GM19099 (cell line): Measurements from ENCODE around the gene CBLN3.
A peak's percentile ranks its signal among the peaks of the same experiment; 100 is the strongest.

Source experiments
- POLR2A ChIP-seq: IDR thresholded peaks from 3 replicates; pipeline ENCODE4 v1.6.1; 2011; ENCODE audit warnings: low read depth; ENCODE audit not compliant: insufficient read length; ENCODE audit errors: extremely low read depth

Gene CBLN3

GRCh38 chr14:24440606-24441399 lies 11.3 kb upstream of the CBLN3 start:
- no peak for TF ChIP-seq POLR2A

GRCh38 chr14:24439830-24440605 lies 10.6 kb upstream of the CBLN3 start:
- no peak for TF ChIP-seq POLR2A

GRCh38 chr14:24439257-24439656 lies 9.8 kb upstream of the CBLN3 start:
- TF ChIP-seq POLR2A, result no peak

- TF ChIP-seq POLR2A, result no peak
Observed at GRCh38 chr14:24438223-24439097, 9.0 kb upstream of the CBLN3 start.

- no peak for TF ChIP-seq POLR2A
Observed at GRCh38 chr14:24437736-24438067, 8.2 kb upstream of the CBLN3 start.

- TF ChIP-seq POLR2A, result no peak
Observed at GRCh38 chr14:24437020-24437735, 7.7 kb upstream of the CBLN3 start.

- TF ChIP-seq POLR2A, result no peak
Observed at GRCh38 chr14:24436355-24437019, 7.0 kb upstream of the CBLN3 start.

GRCh38 chr14:24435998-24436354 lies 6.5 kb upstream of the CBLN3 start:
- no peak for TF ChIP-seq POLR2A

GRCh38 chr14:24435192-24435810 lies 5.8 kb upstream of the CBLN3 start:
- no peak for TF ChIP-seq POLR2A

- TF ChIP-seq POLR2A, result no peak
Observed at GRCh38 chr14:24434676-24435075, 5.2 kb upstream of the CBLN3 start.

- no peak for TF ChIP-seq POLR2A
Observed at GRCh38 chr14:24434036-24434435, 4.6 kb upstream of the CBLN3 start.

GRCh38 chr14:24432259-24433131 lies 3.0 kb upstream of the CBLN3 start:
- no peak for TF ChIP-seq POLR2A

- TF ChIP-seq POLR2A, result peak; percentile 20
Observed at GRCh38 chr14:24431569-24432258, 2.2 kb upstream of the CBLN3 start.
